NB4 (cell line): ENCODE results near the gene UBALD1.

Experiments used
- DNase-seq: peaks from one replicate; pipeline ENCODE4 v3.0.0; 2010; ENCODE audit warnings: low read depth
- H3K4me3 ChIP-seq: one replicate; pipeline ENCODE4 v1.5.1; 2011; ENCODE audit warnings: mild to moderate bottlenecking, low read depth, low read length, moderate library complexity
- CTCF ChIP-seq: IDR thresholded peaks from one replicate; pipeline ENCODE4 v1.5.1; 2012; ENCODE audit warnings: low read depth, low read length
- MAX ChIP-seq: IDR thresholded peaks from 2 replicates; pipeline ENCODE4 v1.6.1; 2011; ENCODE audit warnings: low read depth, low read length
- MYC ChIP-seq: IDR thresholded peaks from 2 replicates; pipeline ENCODE4 v1.6.1; 2011; ENCODE audit warnings: low read depth, low read length
- POLR2A ChIP-seq: IDR thresholded peaks from 2 replicates; pipeline ENCODE4 v1.6.1; 2011; ENCODE audit warnings: mild to moderate bottlenecking; ENCODE audit not compliant: insufficient read length; ENCODE audit errors: extremely low read depth

Gene UBALD1

GRCh38 chr16:4599545-4599944, 15.1 kb downstream of the UBALD1 start:
- H3K4me3 ChIP-seq, result no peak overlapping the region
- TF ChIP-seq MAX (no peak), POLR2A (no peak), CTCF (no peak), MYC (no peak)
- DNase-seq, result no peak

GRCh38 chr16:4599037-4599436, 15.7 kb downstream of the UBALD1 start:
- DNase-seq, result no peak
- H3K4me3 ChIP-seq, result no peak overlapping the region
- TF ChIP-seq MAX (no peak), CTCF (no peak), MYC (no peak), POLR2A (no peak)

- H3K4me3 ChIP-seq, result no peak overlapping the region
- no peak for DNase-seq
- TF ChIP-seq MYC (no peak), CTCF (no peak), MAX (no peak), POLR2A (no peak)
Measured at GRCh38 chr16:4597174-4597573, 17.5 kb downstream of the UBALD1 start.

GRCh38 chr16:4594433-4595410, 20.0 kb downstream of the UBALD1 start:
- no peak for TF ChIP-seq MAX
- no peak for TF ChIP-seq MYC
- no peak for TF ChIP-seq POLR2A
- TF ChIP-seq CTCF, result no peak
- DNase-seq, result no peak
- no peak overlapping the region for H3K4me3 ChIP-seq

- no peak for DNase-seq
- TF ChIP-seq POLR2A (no peak), MYC (no peak), CTCF (no peak), MAX (no peak)
- H3K4me3 ChIP-seq, result no peak overlapping the region
Measured at GRCh38 chr16:4593086-4593485, 21.6 kb downstream of the UBALD1 start.
